Epithelial cell of prostate (primary cell): ENCODE measurements around the gene HS3ST4.

ENCODE experiments used
- DNase-seq: peaks from one replicate; pipeline ENCODE4 v3.0.0-alpha.2; 2011; ENCODE audit warnings: low read depth, low spot score
- H3K27ac ChIP-seq: fragments of 450-650 bp; 2 replicates; pipeline ENCODE4 v1.5.1; 2017; ENCODE audit warnings: mild to moderate bottlenecking

The HS3ST4 gene

GRCh38 chr16:25812215-25812614 is 120.5 kb downstream of the HS3ST4 start:
- no peak overlapping the region for H3K27ac ChIP-seq
- no peak for DNase-seq

DNA sequence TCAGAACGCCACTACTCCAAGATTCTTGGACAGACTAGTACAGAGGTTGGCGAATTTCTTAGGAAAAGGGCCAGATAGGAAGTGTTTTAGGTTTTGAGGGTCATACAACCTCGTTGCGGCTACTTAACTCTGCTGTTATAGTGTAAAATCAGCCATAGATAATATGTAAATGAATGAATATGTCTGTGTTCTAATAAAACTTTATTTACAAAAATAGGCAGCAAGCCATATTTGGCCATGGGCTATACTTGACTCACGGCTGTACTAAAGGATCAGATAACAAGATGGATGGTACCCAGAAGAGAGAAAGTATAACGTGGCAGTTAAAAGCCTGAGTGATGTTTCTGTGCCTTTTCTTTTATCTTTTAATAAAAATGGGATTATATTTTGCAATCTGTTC is 125.5 kb downstream of the HS3ST4 start:
- no peak overlapping the region for H3K27ac ChIP-seq
- DNase-seq, result no peak

DNA sequence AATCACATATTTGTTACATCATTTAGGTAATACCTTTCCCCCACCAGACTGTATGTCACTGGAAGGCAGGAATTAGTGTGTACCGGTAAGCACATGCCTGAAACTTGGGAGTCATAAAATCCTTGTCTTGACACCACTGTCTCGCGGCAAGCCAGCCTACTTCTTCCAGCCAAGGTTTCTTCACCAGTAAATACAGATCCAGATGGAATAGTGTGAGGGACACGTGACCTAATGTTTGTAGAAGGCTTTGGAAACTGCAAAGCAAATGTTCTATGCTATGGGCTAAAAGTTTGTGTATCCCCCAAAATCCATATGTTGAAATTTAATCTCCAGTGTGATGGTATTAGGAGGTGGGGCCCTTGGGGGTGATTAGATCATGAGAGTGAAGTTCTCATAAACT is 126.1 kb downstream of the HS3ST4 start:
- no peak overlapping the region for H3K27ac ChIP-seq

DNA sequence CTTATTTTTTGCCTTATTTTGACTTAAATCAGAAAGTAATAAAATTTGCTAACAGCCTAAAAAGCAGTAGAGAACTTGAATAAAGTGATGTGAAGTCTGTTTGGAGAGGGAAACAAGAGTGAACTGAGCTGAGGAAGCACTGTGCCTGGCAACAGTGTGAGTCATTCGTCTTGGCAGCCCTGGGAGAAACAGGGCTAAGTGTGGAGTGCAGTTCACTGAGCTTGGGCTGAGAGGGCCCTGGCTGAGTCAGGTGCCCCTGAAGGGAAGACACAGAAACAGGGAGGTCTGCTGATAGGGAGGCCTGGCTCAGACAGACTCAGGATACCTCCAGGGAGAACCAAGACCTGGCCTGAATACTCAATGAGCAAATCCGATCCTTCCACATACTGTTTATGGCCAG is 132.1 kb downstream of the HS3ST4 start:
- no peak overlapping the region for H3K27ac ChIP-seq
- no peak for DNase-seq

More for the DNA sequence above, 126.1 kb downstream of the HS3ST4 start:
- no peak for DNase-seq

GRCh38 chr16:25827709-25828108 is 135.9 kb downstream of the HS3ST4 start:
- DNase-seq, result no peak

GRCh38 chr16:25828510-25828909 is 136.8 kb downstream of the HS3ST4 start:
- DNase-seq, result no peak
- H3K27ac ChIP-seq, result no peak overlapping the region

More at GRCh38 chr16:25827709-25828108, 135.9 kb downstream of the HS3ST4 start:
- no peak overlapping the region for H3K27ac ChIP-seq

GRCh38 chr16:25832291-25832690 is 140.5 kb downstream of the HS3ST4 start:
- DNase-seq, result no peak
- no peak overlapping the region for H3K27ac ChIP-seq

- no peak overlapping the region for H3K27ac ChIP-seq
- DNase-seq, result no peak
Observed at GRCh38 chr16:25834101-25834500, 142.3 kb downstream of the HS3ST4 start.

GRCh38 chr16:25835126-25835525 is 143.4 kb downstream of the HS3ST4 start:
- no peak overlapping the region for H3K27ac ChIP-seq
- no peak for DNase-seq

DNA sequence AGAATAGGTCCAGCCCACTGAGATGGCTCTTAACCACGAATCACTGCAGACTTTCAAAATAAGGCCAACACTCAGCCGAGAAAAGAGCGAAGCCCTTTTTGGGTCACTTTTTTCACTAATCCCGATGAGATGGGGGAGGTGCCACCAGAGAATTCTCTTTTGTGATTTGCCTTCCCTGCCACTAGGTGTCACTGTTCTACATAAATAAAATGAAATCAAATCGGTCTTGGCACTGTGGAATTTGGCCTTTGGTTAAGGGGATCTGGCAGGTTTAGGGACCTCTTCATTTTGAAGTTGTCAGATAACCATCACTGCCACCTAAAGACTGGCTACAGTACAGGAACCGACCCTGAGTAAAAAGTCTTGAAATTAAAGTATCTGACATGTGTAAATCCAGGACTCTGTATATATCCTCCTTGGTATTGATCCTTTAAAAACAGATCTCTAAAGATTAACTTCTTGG is 147.0 kb downstream of the HS3ST4 start:
- no peak overlapping the region for H3K27ac ChIP-seq
- DNase-seq, result no peak

- H3K27ac ChIP-seq, result no peak overlapping the region
- no peak for DNase-seq
Observed at GRCh38 chr16:25841761-25842160, 150.0 kb downstream of the HS3ST4 start.

- no peak for DNase-seq
- no peak overlapping the region for H3K27ac ChIP-seq
Observed at GRCh38 chr16:25845901-25846300, 154.1 kb downstream of the HS3ST4 start.

- H3K27ac ChIP-seq, result no peak overlapping the region
- DNase-seq, result no peak
Observed at GRCh38 chr16:25854141-25854540, 162.4 kb downstream of the HS3ST4 start.

GRCh38 chr16:25855063-25855462 is 163.3 kb downstream of the HS3ST4 start:
- DNase-seq, result no peak
- no peak overlapping the region for H3K27ac ChIP-seq

DNA sequence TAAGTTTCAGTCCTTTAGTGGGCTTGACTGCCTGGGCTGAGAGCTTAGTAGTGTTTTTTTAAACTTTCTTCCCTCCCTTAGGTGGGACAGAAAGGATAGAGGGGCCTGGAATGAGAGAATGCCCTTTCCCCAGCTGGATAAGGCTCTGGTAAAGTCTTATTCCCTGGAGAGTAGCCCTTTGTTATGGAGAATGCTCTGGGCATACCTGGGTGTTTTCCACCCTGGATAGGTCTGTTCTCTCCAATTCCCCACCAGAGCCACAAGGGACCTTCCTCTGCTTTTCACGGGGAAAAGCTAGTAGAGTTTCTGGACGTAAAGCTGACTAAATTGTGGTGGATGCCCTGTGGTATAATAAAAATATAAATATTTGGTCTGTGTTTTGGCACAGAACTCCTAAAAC is 164.1 kb downstream of the HS3ST4 start:
- no peak overlapping the region for H3K27ac ChIP-seq
- DNase-seq, result no peak

DNA sequence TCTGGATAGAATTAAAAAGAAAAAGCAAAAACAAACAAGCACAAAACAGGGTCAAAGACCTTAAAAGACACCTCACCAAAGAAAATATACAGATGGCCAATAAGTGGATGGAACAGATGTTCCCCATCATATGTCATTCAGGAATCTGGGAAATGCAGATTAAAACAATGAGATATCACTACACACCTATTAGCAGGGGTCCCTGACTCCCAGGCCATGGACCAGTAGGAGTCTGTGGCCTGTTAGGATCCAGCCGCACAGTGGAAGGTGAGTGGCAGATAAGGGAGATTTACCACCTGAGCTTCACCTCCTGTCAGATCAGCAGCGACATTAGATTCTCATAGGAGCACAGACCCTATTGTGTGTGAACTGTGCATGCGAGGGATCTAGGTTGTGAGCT is 167.9 kb downstream of the HS3ST4 start:
- H3K27ac ChIP-seq, result no peak overlapping the region

GRCh38 chr16:25867041-25867440 is 175.3 kb downstream of the HS3ST4 start:
- no peak for DNase-seq
- no peak overlapping the region for H3K27ac ChIP-seq

More for the DNA sequence above, 167.9 kb downstream of the HS3ST4 start:
- DNase-seq, result no peak

GRCh38 chr16:25868106-25868505 is 176.3 kb downstream of the HS3ST4 start:
- no peak for DNase-seq
- no peak overlapping the region for H3K27ac ChIP-seq

DNA sequence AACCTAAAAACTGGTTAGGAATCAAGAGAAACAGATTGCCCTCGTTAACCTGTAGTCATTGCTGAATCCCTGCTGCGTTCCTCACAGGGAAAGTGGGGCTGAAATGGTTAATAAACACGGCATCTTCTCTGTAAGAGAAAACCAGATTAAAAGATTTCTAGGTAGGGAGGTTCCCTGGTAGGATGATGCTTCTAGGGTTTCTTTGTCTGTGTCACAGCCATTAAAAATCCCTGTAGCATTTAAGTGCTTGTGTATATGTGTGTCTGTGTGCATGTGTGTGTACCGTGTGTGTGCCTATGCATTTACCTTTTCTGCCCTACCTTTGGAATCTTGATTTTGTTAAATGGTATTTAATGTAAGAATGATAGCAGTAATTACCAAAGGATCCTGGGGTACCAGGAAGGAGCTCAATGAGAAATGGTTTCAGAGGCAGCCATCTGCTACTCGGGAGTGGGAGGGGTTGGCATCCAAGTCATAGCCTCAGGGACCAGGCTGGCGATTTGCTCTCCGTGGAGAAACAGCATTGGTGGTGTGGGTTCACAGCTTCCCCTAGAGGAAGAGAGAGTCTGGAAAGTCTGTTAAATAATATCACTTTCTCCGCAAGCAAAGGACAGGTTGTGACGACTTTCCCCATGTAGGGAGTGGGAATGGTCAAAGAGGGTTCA is 177.1 kb downstream of the HS3ST4 start:
- no peak for DNase-seq
- no peak overlapping the region for H3K27ac ChIP-seq

GRCh38 chr16:25872369-25873070 is 180.8 kb downstream of the HS3ST4 start:
- H3K27ac ChIP-seq, result no peak overlapping the region

GRCh38 chr16:25874196-25874595 is 182.4 kb downstream of the HS3ST4 start:
- H3K27ac ChIP-seq, result no peak overlapping the region
- DNase-seq, result no peak

More at GRCh38 chr16:25872369-25873070, 180.8 kb downstream of the HS3ST4 start:
- no peak for DNase-seq
